ENCODE results near the gene VEZF1. TPM values are rescaled to one million over a fixed set of nuclear protein-coding genes. Genes with fewer than 3 reads are reported as not detected.

VEZF1 gene
- total and polyA plus RNA-seq, 2 of the 8 experiments (the other 6 are each of a cell fraction or from before 2014, with no cell fraction given): 28.9 to 61.9 TPM

DNA sequence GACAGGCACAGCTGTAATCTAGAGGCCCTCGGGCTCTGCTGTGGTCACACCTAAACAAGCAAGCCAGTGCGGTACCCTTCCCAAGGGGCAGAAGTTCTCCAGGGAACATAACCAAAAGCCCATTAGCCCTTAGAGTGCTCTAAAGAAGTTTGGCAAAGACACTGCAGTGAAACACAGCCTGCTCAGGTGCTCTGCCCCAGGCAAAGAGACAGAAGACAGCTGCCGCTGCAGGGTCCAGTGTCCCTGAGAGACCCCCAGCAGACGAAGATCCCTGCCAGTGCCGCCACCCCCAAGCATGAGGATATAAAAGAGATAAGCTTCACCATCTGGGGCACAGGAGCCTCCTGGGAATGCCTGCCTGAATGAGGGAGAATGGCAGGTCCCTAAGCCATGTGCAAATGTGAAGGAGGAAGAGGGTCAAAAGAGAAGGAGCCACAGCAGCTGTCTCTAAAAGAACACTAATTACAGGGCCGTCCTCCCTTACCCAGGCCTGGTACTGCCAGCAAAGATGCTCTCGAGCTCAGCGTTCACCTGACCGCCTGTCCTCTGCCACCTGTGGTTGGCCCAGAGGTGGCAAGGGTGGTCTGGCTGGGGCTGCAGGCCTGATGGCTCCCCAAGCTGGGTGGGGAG lies 62.6 kb downstream of the VEZF1 start:
- Histone ChIP-seq H2BK12ac (ENCODE audit: low read depth, low read length) (no peak overlapping the region), H3K79me1 (ENCODE audit: low read depth, low read length) (0 out of 2 replicates have a peak, but pooled peaks cover 1% of the 10 kb centered on the region), H3K4me1 (replicated peaks in 1 of 4; ENCODE audit: control insufficient read depth in 3 of 4, insufficient read depth in 4 of 4, low read length in 3 of 4) (peaks cover 2 to 9% (median 6%) of the 10 kb centered on the region in 4 experiments), H3K4me2 (ENCODE audit: insufficient read depth in 1 of 2, low read depth in 2 of 2, low read length in 2 of 2) (no peak overlapping the region), H3K23me2 (ENCODE audit: low read depth, low read length) (no peaks in the 10 kb centered on the region), H2BK5ac (ENCODE audit: low read depth, low read length) (no peak overlapping the region), H3K4me3 (ENCODE audit: extremely low read depth in 1 of 4, insufficient read depth in 2 of 4, low read depth in 3 of 4, low read length in 4 of 4) (no peak overlapping the region), H3K9ac (replicated peaks in 1 of 4; ENCODE audit: extremely low read depth in 1 of 4, low read depth in 3 of 4, low read length in 3 of 4) (no peak overlapping the region), H3K79me2 (ENCODE audit: control insufficient read depth in 1 of 2, insufficient read depth in 2 of 2, low read length in 2 of 2) (no peaks in the 10 kb centered on the region), H3K27ac (ENCODE audit: low read depth, low read length) (no peak overlapping the region), H4K5ac (ENCODE audit: insufficient read length, low read depth, low read length) (no peak overlapping the region), H2AK5ac (ENCODE audit: low read depth, low read length) (no peak overlapping the region; the same call in 1 of the 2 replicates), H4K8ac (ENCODE audit: extremely low read depth, insufficient read depth, low read length) (no peak overlapping the region), H3K18ac (ENCODE audit: extremely low read depth, low read length) (no peak overlapping the region), H2AFZ (ENCODE audit: low read length) (no peak overlapping the region), H3K9me3 (ENCODE audit: insufficient read depth in 2 of 2, low read depth in 1 of 2, low read length in 1 of 2) (no peaks in the 10 kb centered on the region), H2BK15ac (ENCODE audit: low read length) (no peak overlapping the region), H3K14ac (ENCODE audit: insufficient read length) (no peak overlapping the region), H2BK120ac (replicated peaks; ENCODE audit: low read depth, low read length) (no peak overlapping the region), H3K36me3 (ENCODE audit: control insufficient read depth in 2 of 4, insufficient read depth in 4 of 4, low read length in 3 of 4) (no peaks in the 10 kb centered on the region), H3K56ac (replicated peaks; ENCODE audit: insufficient read length, low read depth, low read length) (no peak overlapping the region), H3K23ac (ENCODE audit: insufficient read length) (no peak overlapping the region), H4K91ac (replicated peaks; ENCODE audit: insufficient read length, low read length) (no peak overlapping the region), H2BK20ac (ENCODE audit: low read length) (no peak overlapping the region), H3K27me3 (replicated peaks in 1 of 4; ENCODE audit: control insufficient read depth in 3 of 4, extremely low read depth in 1 of 4, insufficient read depth in 3 of 4, low read length in 3 of 4) (no peaks in the 10 kb centered on the region; a peak in 1 of 7 replicates), H3K4ac (replicated peaks; ENCODE audit: insufficient read length, low read depth, low read length) (no peak overlapping the region), H4K20me1 (replicated peaks in 1 of 2; ENCODE audit: control insufficient read depth in 1 of 2, insufficient read depth in 2 of 2, low read length in 2 of 2) (no peaks in the 10 kb centered on the region)
- ChIA-PET POLR2A (ENCODE audit: partially characterized antibody) (interaction anchor here (1.1 to 1.8 kb wide), 3 partner anchors 21 to 59 kb away, joined by 3 to 4 read pairs (median 3); no protein-coding TSS in a partner anchor), CTCF (ENCODE audit: partially characterized antibody) (interaction anchor here (0.6 to 2.7 kb wide), 12 partner anchors 8 to 91 kb away, joined by 3 to 9 read pairs (median 4); partner anchors contain the start of gene CUEDC1)
- FAIRE-seq (no peak), DNase-seq (ENCODE audit: low read depth in 1 of 2, low spot score in 2 of 2) (no peak)
- no peak for TF ChIP-seq ZNF274 (IDR thresholded peaks at IDR 0.05; ENCODE audit: borderline replicate concordance, extremely low read depth, low read length)
- no peak for TF ChIP-seq MAFK (IDR thresholded peaks at IDR 0.05; ENCODE audit: low read depth, low read length)
- 0 out of 2 replicates have a peak, but pooled peaks have one; percentile 5 for TF ChIP-seq TCF12 (IDR thresholded peaks at IDR 0.05; ENCODE audit: low read depth, low read length)
- TF ChIP-seq CHD1 (IDR thresholded peaks at IDR 0.05; ENCODE audit: low read depth, low read length): no peak
- TF ChIP-seq BACH1 (IDR thresholded peaks at IDR 0.05; ENCODE audit: low read length): no peak
- WGBS, 2 experiments (ENCODE audit: extremely low coverage in 1 of 2, insufficient coverage in 1 of 2, insufficient read length in 1 of 2, insufficient replicate concordance in 2 of 2, low coverage in 1 of 2, low lambda C conversion rate in 2 of 2, missing lambda C conversion rate in 1 of 2): 93% methylated on average over 9 of the region's 9 CpGs; no CpG with 5 or more reads in 1 of the 2 experiments

Measured in H1 (cell line).